OCI-LY1 (cell line): ENCODE results near the gene USP6NL.

Source experiments
- CTCF ChIP-seq: fragments of 200-600 bp; sonication (generic), shearing (Covaris generic); IDR thresholded peaks from 2 replicates; pipeline ENCODE4 v1.5.1; 2017; ENCODE audit warnings: mild to moderate bottlenecking, antibody characterized with exemption, low read length, moderate library complexity, mixed read lengths
- EZH2 ChIP-seq: fragments of 200-600 bp; sonication (generic), shearing (Covaris generic); IDR thresholded peaks from 2 replicates; pipeline ENCODE4 v1.8.0; 2017; ENCODE audit warnings: borderline replicate concordance, mixed run types, mild to moderate bottlenecking, antibody characterized with exemption, low read length, moderate library complexity, mixed read lengths

- TF ChIP-seq CTCF: no peak
- no peak for TF ChIP-seq EZH2
Measured at GRCh38 chr10:11551916-11552602, 59.4 kb downstream of the USP6NL start.
